Stimulated activated CD8-positive, alpha-beta memory T cell treated with anti-CD3 and anti-CD28 coated beads, Interleukin-15, amount 100 ng/mL, for 1 hour (primary cell): ENCODE results near the gene TAS1R3.

Source experiments
- DNase-seq: peaks from one replicate; pipeline ENCODE4 v3.0.0-alpha.2; 2020; ENCODE audit warnings: low read depth

Gene TAS1R3

GRCh38 chr1:1331068-1331965 is at the start of gene TAS1R3:
TAS1R3 (plus strand) TSS chr1:1331280; CDS start chr1:1331346, 66 bp downstream.
- no peak for DNase-seq

- no peak for DNase-seq
Observed at GRCh38 chr1:1281533-1282321, 49.4 kb upstream of the TAS1R3 start.

- no peak for DNase-seq
Observed at GRCh38 chr1:1282998-1283397, 48.1 kb upstream of the TAS1R3 start.

- DNase-seq: no peak
Observed at GRCh38 chr1:1283821-1284220, 47.3 kb upstream of the TAS1R3 start.

GRCh38 chr1:1284221-1285101 is 46.6 kb upstream of the TAS1R3 start:
- no peak for DNase-seq

GRCh38 chr1:1285102-1285571 is 45.9 kb upstream of the TAS1R3 start:
- no peak for DNase-seq

GRCh38 chr1:1285611-1286311 is 45.3 kb upstream of the TAS1R3 start:
- no peak for DNase-seq

GRCh38 chr1:1286313-1287261 is 44.5 kb upstream of the TAS1R3 start:
- no peak for DNase-seq

GRCh38 chr1:1287288-1288110 is 43.6 kb upstream of the TAS1R3 start:
- DNase-seq: no peak

GRCh38 chr1:1290238-1290731 is 40.8 kb upstream of the TAS1R3 start:
- peak; percentile 35 for DNase-seq

- no peak for DNase-seq
Observed at GRCh38 chr1:1291023-1291528, 40.0 kb upstream of the TAS1R3 start.

- no peak for DNase-seq
Observed at GRCh38 chr1:1291548-1292441, 39.3 kb upstream of the TAS1R3 start.

GRCh38 chr1:1292442-1292779 is 38.7 kb upstream of the TAS1R3 start:
- no peak for DNase-seq

GRCh38 chr1:1292851-1293250 is 38.2 kb upstream of the TAS1R3 start:
- DNase-seq: no peak

- DNase-seq: no peak
Observed at GRCh38 chr1:1293263-1294249, 37.5 kb upstream of the TAS1R3 start.

GRCh38 chr1:1294250-1294890 is 36.7 kb upstream of the TAS1R3 start:
- DNase-seq: no peak
